ENCODE results near the gene ZNF414. TPM values are rescaled to one million over a fixed set of nuclear protein-coding genes. Genes with fewer than 3 reads are reported as not detected.

ZNF414 gene
- total RNA-seq, 1 donor from 2014 or later = 32.6 TPM

- intact Hi-C loops (cut with micrococcal nuclease) = no loop called here
Observed at GRCh38 chr19:8494158-8494557, 19.8 kb downstream of the ZNF414 start.

DNA sequence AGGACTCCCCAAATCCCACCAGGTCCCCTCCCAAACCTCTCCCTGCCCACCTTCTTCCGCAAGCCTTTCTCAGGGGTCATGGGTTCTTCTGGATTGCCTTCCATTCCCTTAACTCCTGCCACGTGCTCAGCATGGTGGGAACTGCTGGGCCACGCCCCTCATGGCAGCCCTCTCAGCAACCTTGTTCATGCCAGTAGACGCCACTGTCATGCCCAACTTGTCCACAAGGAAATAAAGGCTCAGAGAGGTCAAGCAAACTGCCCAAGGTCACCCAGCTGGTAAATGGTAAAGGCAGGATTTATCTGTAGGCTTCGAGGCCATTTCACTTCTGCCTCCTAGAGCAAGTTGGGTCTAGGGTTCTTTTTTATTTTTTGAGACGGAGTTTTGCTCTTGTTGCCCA, 22.4 kb downstream of the ZNF414 start:
- intact Hi-C loops (cut with micrococcal nuclease) = no loop called here

DNA sequence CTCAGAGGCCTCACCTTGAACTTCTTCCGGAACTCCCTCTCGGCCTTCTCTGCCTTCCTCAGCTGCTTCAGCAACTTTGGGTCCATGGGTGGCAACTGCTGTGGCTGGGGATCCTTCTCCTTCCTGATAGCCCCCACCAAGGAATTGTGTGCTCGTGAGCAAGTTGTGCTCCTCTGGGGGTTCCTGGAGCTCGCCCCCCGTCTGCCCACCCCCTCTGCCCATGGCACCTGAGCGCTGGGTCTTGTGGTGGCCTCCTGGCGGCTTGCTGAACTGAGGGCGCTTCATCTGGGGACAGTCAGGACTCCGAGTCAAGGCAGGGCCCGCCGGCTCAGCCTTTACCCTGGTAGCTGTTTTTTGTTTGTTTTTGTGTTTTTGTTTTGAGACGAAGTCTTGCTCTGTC, 23.1 kb downstream of the ZNF414 start:
- intact Hi-C loops (cut with micrococcal nuclease) = no loop called here

GRCh38 chr19:8490395-8490760, 23.6 kb downstream of the ZNF414 start:
- intact Hi-C loops (cut with micrococcal nuclease) = no loop called here

- intact Hi-C loops (cut with micrococcal nuclease) = no loop called here
Observed at GRCh38 chr19:8489561-8490394, 24.2 kb downstream of the ZNF414 start.

DNA sequence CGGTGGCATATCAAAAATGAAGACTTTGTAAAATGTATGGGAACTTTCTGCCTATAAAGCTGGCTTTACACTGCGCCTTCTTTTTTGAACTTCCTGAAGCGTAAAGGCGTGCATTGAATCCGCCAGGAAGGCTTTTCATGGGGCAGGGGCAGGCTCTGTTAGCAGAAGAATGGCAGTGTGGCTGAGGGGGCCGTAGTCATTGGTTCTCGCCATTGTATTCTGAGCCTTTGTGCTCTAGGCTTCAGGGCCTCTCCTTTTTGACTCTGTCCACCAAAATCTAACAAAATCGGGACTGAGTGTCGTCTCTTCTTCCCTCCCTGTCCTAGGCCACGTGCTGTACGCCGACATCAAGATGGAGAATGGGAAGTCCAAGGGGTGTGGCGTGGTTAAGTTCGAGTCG, 25.6 kb downstream of the ZNF414 start:
- intact Hi-C loops (cut with micrococcal nuclease) = no loop called here

DNA sequence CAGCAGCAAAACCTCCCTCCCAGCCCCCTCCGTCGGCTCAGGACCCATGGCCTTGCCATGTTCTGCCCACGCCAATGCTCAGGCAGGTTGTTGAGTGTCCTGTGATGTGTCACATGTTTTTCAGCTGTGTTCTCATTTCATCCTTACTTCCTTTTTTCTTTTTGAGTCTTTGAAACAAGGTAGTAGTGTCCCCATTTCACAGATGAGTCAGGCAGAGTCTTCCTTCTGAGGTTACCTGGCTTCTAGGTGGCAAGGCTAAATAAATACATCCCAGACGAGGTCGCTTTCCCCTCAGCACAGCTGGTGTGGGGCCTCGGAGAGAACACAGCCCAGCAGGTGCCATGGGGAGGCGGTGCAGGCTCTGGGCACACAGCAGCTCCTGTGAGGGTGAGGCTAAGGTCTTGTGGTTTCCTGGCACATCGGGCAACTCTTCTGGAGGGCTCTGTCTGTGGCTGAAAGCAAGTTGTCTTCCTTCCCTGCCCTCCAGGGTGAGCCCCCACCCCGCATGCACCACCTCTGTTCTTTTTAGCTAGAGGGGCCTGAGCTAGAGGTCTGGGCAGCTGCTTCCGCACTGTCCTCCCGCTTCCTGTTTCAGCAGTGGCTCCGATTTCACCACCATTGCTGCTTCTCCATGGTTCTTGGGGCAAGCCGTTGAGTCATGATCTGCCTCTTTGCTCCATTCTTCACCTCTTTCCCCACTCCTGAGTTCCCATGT, 26.7 kb downstream of the ZNF414 start:
- intact Hi-C loops (cut with micrococcal nuclease) = no loop called here

- intact Hi-C loops (cut with micrococcal nuclease) = no loop called here
Observed at GRCh38 chr19:8486661-8487136, 27.3 kb downstream of the ZNF414 start.

GRCh38 chr19:8485561-8486371, 28.2 kb downstream of the ZNF414 start:
- intact Hi-C loops (cut with micrococcal nuclease) = no loop called here

DNA sequence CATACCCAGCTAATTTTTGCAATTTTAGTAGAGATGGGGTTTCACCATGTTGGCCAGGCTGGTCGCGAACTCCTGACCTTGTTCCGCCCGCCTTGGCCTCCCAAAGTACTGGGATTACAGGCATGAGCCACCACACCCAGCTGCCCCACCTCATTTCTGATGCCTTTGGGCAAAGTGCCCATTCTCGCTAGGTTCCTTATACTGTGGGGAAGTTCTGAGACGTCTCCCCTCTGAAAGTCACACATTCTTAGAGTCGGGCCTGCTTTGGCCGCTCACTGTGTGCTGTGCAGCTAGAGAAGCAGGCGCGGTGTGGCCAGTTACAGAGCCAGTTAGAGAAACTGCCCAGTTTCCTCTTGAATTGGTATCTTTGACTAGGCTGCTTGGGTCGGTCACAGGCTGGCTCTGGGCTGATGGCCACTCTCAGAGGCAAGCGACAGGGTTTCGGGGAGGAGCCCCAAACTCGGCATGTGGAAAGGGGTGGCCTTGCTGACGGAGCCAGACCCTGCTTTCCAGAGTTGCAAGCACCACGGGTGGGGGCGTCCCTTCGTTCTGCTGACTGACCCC, 29.6 kb downstream of the ZNF414 start:
- intact Hi-C loops (cut with micrococcal nuclease) = no loop called here

GRCh38 chr19:8483165-8483564, 30.8 kb downstream of the ZNF414 start:
- intact Hi-C loops (cut with micrococcal nuclease) = no loop called here

GRCh38 chr19:8482696-8483095, 31.3 kb downstream of the ZNF414 start:
- intact Hi-C loops (cut with micrococcal nuclease) = no loop called here

- intact Hi-C loops (cut with micrococcal nuclease) = no loop called here
Observed at GRCh38 chr19:8481616-8482015, 32.4 kb downstream of the ZNF414 start.

GRCh38 chr19:8481201-8481600, 32.8 kb downstream of the ZNF414 start:
- intact Hi-C loops (cut with micrococcal nuclease) = no loop called here

GRCh38 chr19:8478598-8478997, 35.4 kb downstream of the ZNF414 start:
- intact Hi-C loops (cut with micrococcal nuclease) = no loop called here

GRCh38 chr19:8477889-8478288, 36.1 kb downstream of the ZNF414 start:
- intact Hi-C loops (cut with micrococcal nuclease) = no loop called here

GRCh38 chr19:8476524-8476923, 37.4 kb downstream of the ZNF414 start:
- intact Hi-C loops (cut with micrococcal nuclease) = no loop called here

DNA sequence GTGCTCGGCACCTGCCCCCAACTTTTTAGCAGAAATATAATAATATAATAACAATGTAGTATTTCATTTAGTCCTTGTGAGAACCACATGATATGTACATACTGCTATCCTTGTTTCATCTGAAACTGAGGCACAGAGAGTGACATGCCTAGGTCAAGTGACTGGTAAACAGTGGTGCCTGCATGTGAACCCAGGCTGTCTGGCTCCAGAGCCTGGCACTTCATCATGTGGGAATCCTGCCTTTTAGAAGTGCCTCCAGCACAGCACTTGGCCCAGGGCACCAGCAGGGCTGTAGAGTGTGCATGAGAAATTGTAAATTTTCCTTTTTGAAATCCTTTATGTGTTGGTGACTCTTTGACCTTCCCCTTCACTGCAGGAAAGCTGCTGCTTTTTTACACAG, 39.0 kb downstream of the ZNF414 start:
- intact Hi-C loops (cut with micrococcal nuclease) = no loop called here

- intact Hi-C loops (cut with micrococcal nuclease) = no loop called here
Observed at GRCh38 chr19:8473648-8474476, 40.1 kb downstream of the ZNF414 start.

DNA sequence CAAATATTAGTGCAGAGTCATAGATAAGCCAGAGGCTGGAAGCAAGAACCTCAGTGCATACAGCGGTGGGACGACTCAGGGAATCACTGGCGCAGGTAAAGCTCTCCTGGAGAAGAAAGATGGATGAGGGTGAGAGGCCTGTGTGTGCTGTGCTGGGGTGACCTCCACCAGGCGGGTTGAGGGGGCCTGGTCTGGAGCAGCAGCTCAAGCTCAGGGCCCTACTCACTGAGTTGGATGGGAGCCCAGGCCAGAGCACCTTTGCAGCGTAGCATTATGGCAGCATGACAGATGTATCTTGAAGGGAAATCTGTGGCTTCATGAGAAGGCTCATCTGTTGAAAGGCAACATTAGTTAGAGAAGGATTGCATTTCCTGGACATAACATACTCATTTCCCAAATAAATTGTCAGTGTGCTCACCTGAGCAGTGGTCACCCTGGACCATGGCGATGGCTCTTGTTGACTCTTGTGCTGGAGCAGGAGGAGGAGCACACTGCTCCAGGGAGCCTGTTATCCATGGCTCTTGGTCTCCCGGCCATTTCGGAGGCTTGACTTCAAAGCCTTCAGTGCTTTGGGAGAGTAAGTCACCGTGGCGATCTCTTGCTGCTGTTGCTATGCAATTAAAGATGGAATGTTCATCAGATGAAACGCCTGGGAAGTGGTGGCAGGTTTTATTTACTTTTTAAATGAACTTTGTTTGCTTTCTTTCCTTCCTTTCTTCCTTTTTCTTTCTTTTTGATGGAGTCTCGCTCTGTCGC, 44.2 kb downstream of the ZNF414 start:
- intact Hi-C loops (cut with micrococcal nuclease) = no loop called here

Data from T-helper 1 cell treated with Interleukin-12 subunit alpha and Interleukin-12 subunit beta and Interleukin-4 antibody, amounts not matched to agents 30 ng/mL and 1 ng/mL, for 36 hours (primary cell).